SK-N-SH treated with all-trans-retinoic acid at 6 μM for 48 hours (cell line): ENCODE data around the gene PRSS8.

Experiments used
- ATAC-seq: fragments of 200-7000 bp; cut with Tn5 transposase; 3 replicates; pipeline ENCODE4 v1.9.1; 2020; ENCODE audit warnings: mild to moderate bottlenecking, moderate library complexity
- ARNTL ChIP-seq: fragments of 450-650 bp; formaldehyde crosslinking; IDR thresholded peaks from 2 replicates; pipeline ENCODE4 v1.5.0; 2020; ENCODE audit warnings: low read depth, mild to moderate bottlenecking, moderate library complexity, borderline replicate concordance
- CSDC2 ChIP-seq: fragments of 250-450 bp; sonication (Bioruptor Pico); IDR thresholded peaks from 2 replicates; pipeline ENCODE4 v1.5.0; 2020; ENCODE audit warnings: mild to moderate bottlenecking, moderate library complexity
- ESRRG ChIP-seq: fragments of 250-450 bp; sonication (Bioruptor Pico); IDR thresholded peaks from 2 replicates; pipeline ENCODE4 v1.6.1; 2021; ENCODE audit warnings: mild to moderate bottlenecking
- GLIS3 ChIP-seq: fragments of 250-450 bp; sonication (Bioruptor Pico); IDR thresholded peaks from 2 replicates; pipeline ENCODE4 v1.5.0; 2020; ENCODE audit warnings: mild to moderate bottlenecking, moderate library complexity
- ISL1 ChIP-seq: fragments of 250-450 bp; sonication (Bioruptor Pico); IDR thresholded peaks from 2 replicates; pipeline ENCODE4 v2.1.2; 2022; ENCODE audit warnings: mild to moderate bottlenecking, moderate library complexity
- OSR1 ChIP-seq: fragments of 250-450 bp; sonication (Bioruptor Pico); IDR thresholded peaks from 2 replicates; pipeline ENCODE4 v1.8.0; 2022; ENCODE audit warnings: moderate library complexity, mild to moderate bottlenecking, inconsistent platforms
- PPARA ChIP-seq: fragments of 250-450 bp; sonication (Bioruptor Pico); IDR thresholded peaks from 2 replicates; pipeline ENCODE4 v1.5.0; 2020; ENCODE audit warnings: mild to moderate bottlenecking, borderline replicate concordance
- RARB ChIP-seq: fragments of 250-450 bp; sonication (Bioruptor Pico); IDR thresholded peaks from 2 replicates; pipeline ENCODE4 v1.8.0; 2021; ENCODE audit warnings: mild to moderate bottlenecking, moderate library complexity
- SNAI2 ChIP-seq: fragments of 250-450 bp; sonication (Bioruptor Pico); IDR thresholded peaks from 2 replicates; pipeline ENCODE4 v1.5.0; 2020; ENCODE audit warnings: mild to moderate bottlenecking, moderate library complexity
- TCF4 ChIP-seq: fragments of 250-450 bp; sonication (Bioruptor Pico); IDR thresholded peaks from 2 replicates; pipeline ENCODE4 v1.8.0; 2021; ENCODE audit warnings: mild to moderate bottlenecking, moderate library complexity, borderline replicate concordance
- TOX ChIP-seq: fragments of 250-450 bp; sonication (Bioruptor Pico); IDR thresholded peaks from 2 replicates; pipeline ENCODE4 v1.8.0; 2021; ENCODE audit warnings: mild to moderate bottlenecking, moderate library complexity, borderline replicate concordance
- ZC3H10 ChIP-seq: fragments of 250-450 bp; sonication (Bioruptor Pico); IDR thresholded peaks from 2 replicates; pipeline ENCODE4 v1.5.1; 2021; ENCODE audit warnings: mild to moderate bottlenecking, moderate library complexity
- ZFP3 ChIP-seq: fragments of 250-450 bp; sonication (Bioruptor Pico); IDR thresholded peaks from 2 replicates; pipeline ENCODE4 v1.5.0; 2020; ENCODE audit warnings: mild to moderate bottlenecking, moderate library complexity
- ZFP30 ChIP-seq: fragments of 450-650 bp; formaldehyde crosslinking; IDR thresholded peaks from 2 replicates; pipeline ENCODE4 v1.5.0; 2022; ENCODE audit warnings: mild to moderate bottlenecking, moderate library complexity
- ZNF70 ChIP-seq: fragments of 450-650 bp; formaldehyde crosslinking; IDR thresholded peaks from 2 replicates; pipeline ENCODE4 v1.5.0; 2020; ENCODE audit warnings: mild to moderate bottlenecking, moderate library complexity
- ZNF8 ChIP-seq: fragments of 450-650 bp; formaldehyde crosslinking; IDR thresholded peaks from 2 replicates; pipeline ENCODE4 v1.5.0; 2020; ENCODE audit warnings: mild to moderate bottlenecking, moderate library complexity
- TF ChIP-seq, protein P1 (sequence below): fragments of 250-450 bp; sonication (Bioruptor Pico); IDR thresholded peaks from 2 replicates; pipeline ENCODE4 v1.8.0; 2020; ENCODE audit warnings: mild to moderate bottlenecking, moderate library complexity, borderline replicate concordance
- TF ChIP-seq, protein P2 (sequence below): fragments of 250-450 bp; sonication (Bioruptor Pico); IDR thresholded peaks from 2 replicates; pipeline ENCODE4 v1.5.1; 2021; ENCODE audit warnings: mild to moderate bottlenecking, moderate library complexity
- TF ChIP-seq, protein P3 (sequence below): fragments of 250-450 bp; sonication (Bioruptor Pico); IDR thresholded peaks from 2 replicates; pipeline ENCODE4 v1.8.0; 2021; ENCODE audit warnings: low read depth, mild to moderate bottlenecking, moderate library complexity, borderline replicate concordance
- TF ChIP-seq, protein P4 (sequence below): fragments of 250-450 bp; sonication (Bioruptor Pico); IDR thresholded peaks from 2 replicates; pipeline ENCODE4 v1.5.1; 2020; ENCODE audit warnings: low read depth, mild to moderate bottlenecking, moderate library complexity
- TF ChIP-seq, protein P5 (sequence below): fragments of 250-450 bp; sonication (Bioruptor Pico); IDR thresholded peaks from 2 replicates; pipeline ENCODE4 v1.5.0; 2020; ENCODE audit warnings: mild to moderate bottlenecking, moderate library complexity

PRSS8 gene

DNA sequence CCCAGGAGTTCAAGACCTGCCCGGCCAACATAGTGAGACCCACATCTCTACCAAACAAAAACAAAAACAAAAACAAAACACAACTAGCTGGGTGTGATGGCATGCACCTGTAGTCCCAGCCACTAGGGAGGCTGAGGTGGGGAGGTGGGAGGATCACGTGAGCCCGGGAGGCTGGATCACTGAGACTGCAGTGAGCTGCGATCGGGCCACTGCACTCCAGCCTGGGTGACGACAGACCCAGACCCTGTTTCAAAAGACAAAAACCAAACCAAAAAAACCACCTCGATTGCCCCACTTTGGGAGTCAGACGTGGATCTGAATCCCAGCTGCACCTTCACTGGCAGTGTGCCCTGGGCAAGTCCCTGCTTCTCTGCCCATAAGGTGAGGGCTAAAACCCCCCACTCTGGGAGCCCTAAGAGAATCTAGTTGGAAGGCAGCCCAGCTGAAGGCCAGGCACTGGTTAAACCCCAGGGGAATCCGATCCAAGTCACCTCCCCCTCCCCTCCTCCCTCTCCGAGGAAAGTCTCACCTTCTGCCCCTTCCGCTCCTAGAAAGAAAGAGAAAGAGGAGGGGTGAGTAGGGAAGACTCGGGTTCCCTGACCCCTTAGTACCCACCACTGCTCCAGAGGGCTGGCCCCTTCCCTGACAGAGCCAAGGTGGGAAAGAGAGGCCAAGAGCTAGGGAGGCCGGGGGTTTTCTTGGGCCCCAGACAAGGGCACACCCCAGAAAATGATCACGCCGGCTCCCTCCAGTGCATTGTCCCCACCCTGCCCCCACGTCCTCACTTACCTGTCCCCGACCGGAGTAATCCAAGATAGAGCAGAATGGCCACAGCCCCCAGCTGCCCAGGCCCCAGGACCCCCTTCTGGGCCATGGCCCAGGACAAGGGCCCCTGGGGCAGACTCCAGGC is 647 bp downstream of the PRSS8 start:
- ATAC-seq, result no peak

DNA sequence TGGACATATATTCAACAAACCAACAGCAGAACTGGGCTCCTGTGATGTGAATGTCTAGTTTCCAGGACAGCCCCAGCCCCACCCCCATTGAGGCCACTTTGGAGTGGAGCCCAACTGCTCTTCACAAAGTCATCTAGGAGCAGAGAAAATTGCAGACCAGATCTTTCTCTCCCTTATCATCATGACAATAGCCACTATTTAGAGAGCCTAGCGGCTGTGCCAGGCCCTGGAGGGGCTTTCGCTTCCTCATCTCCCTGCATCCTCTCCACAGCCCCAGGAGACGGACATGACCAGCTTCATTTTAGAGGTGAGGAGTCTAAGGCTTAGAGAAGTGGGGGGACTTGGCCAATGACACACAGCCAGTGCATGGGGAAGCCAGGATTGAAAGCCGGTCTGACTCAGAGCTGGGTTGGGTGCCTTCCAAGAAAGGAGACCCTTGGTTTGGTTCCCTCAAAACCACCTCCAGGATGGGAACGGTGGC is 1.4 kb downstream of the PRSS8 start:
- TF ChIP-seq, protein P1, sequence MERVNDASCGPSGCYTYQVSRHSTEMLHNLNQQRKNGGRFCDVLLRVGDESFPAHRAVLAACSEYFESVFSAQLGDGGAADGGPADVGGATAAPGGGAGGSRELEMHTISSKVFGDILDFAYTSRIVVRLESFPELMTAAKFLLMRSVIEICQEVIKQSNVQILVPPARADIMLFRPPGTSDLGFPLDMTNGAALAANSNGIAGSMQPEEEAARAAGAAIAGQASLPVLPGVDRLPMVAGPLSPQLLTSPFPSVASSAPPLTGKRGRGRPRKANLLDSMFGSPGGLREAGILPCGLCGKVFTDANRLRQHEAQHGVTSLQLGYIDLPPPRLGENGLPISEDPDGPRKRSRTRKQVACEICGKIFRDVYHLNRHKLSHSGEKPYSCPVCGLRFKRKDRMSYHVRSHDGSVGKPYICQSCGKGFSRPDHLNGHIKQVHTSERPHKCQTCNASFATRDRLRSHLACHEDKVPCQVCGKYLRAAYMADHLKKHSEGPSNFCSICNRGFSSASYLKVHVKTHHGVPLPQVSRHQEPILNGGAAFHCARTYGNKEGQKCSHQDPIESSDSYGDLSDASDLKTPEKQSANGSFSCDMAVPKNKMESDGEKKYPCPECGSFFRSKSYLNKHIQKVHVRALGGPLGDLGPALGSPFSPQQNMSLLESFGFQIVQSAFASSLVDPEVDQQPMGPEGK (CRISPR knock-in tag), result no peak
- TF ChIP-seq ZNF8 (CRISPR knock-in tag), result no peak
- TF ChIP-seq TCF4, result no peak
- TF ChIP-seq CSDC2 (CRISPR knock-in tag), result no peak
- no peak for TF ChIP-seq RARB
- TF ChIP-seq ZNF70, result no peak
- TF ChIP-seq, protein P2, sequence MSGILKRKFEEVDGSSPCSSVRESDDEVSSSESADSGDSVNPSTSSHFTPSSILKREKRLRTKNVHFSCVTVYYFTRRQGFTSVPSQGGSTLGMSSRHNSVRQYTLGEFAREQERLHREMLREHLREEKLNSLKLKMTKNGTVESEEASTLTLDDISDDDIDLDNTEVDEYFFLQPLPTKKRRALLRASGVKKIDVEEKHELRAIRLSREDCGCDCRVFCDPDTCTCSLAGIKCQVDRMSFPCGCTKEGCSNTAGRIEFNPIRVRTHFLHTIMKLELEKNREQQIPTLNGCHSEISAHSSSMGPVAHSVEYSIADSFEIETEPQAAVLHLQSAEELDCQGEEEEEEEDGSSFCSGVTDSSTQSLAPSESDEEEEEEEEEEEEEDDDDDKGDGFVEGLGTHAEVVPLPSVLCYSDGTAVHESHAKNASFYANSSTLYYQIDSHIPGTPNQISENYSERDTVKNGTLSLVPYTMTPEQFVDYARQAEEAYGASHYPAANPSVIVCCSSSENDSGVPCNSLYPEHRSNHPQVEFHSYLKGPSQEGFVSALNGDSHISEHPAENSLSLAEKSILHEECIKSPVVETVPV, result no peak
- no peak for TF ChIP-seq SNAI2
- no peak for TF ChIP-seq ZC3H10 (CRISPR knock-in tag)
- TF ChIP-seq ISL1 (CRISPR knock-in tag), result no peak
- TF ChIP-seq OSR1 (CRISPR knock-in tag), result no peak
- no peak for TF ChIP-seq GLIS3 (CRISPR knock-in tag)
- TF ChIP-seq TOX, result no peak
- TF ChIP-seq ESRRG (CRISPR knock-in tag), result no peak
- TF ChIP-seq, protein P3, sequence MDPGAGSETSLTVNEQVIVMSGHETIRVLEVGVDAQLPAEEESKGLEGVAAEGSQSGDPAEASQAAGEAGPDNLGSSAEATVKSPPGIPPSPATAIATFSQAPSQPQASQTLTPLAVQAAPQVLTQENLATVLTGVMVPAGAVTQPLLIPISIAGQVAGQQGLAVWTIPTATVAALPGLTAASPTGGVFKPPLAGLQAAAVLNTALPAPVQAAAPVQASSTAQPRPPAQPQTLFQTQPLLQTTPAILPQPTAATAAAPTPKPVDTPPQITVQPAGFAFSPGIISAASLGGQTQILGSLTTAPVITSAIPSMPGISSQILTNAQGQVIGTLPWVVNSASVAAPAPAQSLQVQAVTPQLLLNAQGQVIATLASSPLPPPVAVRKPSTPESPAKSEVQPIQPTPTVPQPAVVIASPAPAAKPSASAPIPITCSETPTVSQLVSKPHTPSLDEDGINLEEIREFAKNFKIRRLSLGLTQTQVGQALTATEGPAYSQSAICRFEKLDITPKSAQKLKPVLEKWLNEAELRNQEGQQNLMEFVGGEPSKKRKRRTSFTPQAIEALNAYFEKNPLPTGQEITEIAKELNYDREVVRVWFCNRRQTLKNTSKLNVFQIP (CRISPR knock-in tag), result no peak
- no peak for TF ChIP-seq ZFP3
- TF ChIP-seq ZFP30 (CRISPR knock-in tag), result no peak
- ATAC-seq, result no peak; the same call in 2 of the 3 replicates

More for the DNA sequence above, 647 bp downstream of the PRSS8 start:
- TF ChIP-seq, protein P4, sequence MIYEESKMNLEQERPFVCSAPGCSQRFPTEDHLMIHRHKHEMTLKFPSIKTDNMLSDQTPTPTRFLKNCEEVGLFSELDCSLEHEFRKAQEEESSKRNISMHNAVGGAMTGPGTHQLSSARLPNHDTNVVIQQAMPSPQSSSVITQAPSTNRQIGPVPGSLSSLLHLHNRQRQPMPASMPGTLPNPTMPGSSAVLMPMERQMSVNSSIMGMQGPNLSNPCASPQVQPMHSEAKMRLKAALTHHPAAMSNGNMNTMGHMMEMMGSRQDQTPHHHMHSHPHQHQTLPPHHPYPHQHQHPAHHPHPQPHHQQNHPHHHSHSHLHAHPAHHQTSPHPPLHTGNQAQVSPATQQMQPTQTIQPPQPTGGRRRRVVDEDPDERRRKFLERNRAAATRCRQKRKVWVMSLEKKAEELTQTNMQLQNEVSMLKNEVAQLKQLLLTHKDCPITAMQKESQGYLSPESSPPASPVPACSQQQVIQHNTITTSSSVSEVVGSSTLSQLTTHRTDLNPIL, result no peak
- TF ChIP-seq, protein P5, sequence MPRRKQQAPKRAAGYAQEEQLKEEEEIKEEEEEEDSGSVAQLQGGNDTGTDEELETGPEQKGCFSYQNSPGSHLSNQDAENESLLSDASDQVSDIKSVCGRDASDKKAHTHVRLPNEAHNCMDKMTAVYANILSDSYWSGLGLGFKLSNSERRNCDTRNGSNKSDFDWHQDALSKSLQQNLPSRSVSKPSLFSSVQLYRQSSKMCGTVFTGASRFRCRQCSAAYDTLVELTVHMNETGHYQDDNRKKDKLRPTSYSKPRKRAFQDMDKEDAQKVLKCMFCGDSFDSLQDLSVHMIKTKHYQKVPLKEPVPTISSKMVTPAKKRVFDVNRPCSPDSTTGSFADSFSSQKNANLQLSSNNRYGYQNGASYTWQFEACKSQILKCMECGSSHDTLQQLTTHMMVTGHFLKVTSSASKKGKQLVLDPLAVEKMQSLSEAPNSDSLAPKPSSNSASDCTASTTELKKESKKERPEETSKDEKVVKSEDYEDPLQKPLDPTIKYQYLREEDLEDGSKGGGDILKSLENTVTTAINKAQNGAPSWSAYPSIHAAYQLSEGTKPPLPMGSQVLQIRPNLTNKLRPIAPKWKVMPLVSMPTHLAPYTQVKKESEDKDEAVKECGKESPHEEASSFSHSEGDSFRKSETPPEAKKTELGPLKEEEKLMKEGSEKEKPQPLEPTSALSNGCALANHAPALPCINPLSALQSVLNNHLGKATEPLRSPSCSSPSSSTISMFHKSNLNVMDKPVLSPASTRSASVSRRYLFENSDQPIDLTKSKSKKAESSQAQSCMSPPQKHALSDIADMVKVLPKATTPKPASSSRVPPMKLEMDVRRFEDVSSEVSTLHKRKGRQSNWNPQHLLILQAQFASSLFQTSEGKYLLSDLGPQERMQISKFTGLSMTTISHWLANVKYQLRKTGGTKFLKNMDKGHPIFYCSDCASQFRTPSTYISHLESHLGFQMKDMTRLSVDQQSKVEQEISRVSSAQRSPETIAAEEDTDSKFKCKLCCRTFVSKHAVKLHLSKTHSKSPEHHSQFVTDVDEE (CRISPR knock-in tag), result no peak

DNA sequence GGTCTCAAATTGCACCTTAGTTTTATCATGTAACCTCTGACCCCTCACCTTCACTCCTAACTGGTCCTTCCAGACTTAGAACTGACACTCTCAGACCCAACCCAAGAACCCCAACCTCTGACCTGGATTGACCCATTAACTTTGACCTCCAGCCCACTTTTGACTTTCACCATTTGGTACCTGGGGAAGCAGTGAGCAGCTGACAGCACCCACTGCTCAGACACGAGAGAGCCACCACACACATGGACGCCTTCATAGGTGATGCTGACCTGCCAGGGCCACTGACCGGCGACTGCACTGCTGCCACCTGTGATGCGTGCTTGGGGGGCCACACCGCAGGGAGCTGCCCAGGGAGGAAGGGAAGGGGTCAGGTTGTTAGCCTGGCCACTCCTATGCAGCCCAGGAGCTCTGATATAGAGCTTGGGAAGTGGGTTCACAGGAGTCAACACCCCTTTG is 2.5 kb downstream of the PRSS8 start:
- no peak for ATAC-seq
- TF ChIP-seq, protein P5 (CRISPR knock-in tag), result no peak
- no peak for TF ChIP-seq ZNF8 (CRISPR knock-in tag)
- TF ChIP-seq ZC3H10 (CRISPR knock-in tag), result no peak
- no peak for TF ChIP-seq ISL1 (CRISPR knock-in tag)
- TF ChIP-seq, protein P3 (CRISPR knock-in tag), result no peak
- no peak for TF ChIP-seq OSR1 (CRISPR knock-in tag)
- no peak for TF ChIP-seq SNAI2
- TF ChIP-seq GLIS3 (CRISPR knock-in tag), result no peak
- no peak for TF ChIP-seq PPARA
- TF ChIP-seq ARNTL (CRISPR knock-in tag), result no peak
- no peak for TF ChIP-seq TCF4
- no peak for TF ChIP-seq ZFP30 (CRISPR knock-in tag)
- TF ChIP-seq, protein P2, result no peak
